ENCODE data around the gene TBX1. TPM values are rescaled to one million over a fixed set of nuclear protein-coding genes. Genes with fewer than 3 reads are reported as not detected.

The TBX1 gene
- 1 to 10 TPM; 1.6 to 1.9 TPM for total RNA-seq
- long read RNA-seq = 0 reads

- intact Hi-C loops (cut with DNase I, micrococcal nuclease) = loop anchor here in 1 of 2 donors (10.0 kb wide), 1 partner anchor 64 kb away; no protein-coding TSS in a partner anchor
- ATAC-seq (no peak), DNase-seq (no peak)
Observed at GRCh38 chr22:19760058-19760950, at the start of gene TBX1. TBX1 (plus strand) TSS chr22:19760778; CDS start chr22:19760844, 66 bp downstream.

DNA sequence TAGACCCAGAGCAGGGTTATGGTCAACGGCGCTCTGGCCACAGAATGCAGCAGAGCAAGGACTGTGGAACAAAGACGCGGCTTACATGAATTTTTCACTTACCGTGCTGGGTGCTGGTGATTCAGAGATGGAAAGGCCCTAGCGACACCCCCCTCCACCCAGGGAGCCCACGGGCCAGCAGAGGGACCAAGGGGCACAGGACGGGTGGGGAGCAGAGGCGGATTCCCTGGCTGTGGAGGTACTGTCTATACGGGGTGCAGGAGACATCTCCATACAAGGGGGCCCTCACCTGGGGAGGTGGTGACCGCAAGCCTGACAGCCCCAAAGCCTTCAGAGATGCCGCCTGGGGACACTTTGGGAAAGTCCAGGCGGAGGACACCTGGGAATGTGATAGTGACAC lies 47.3 kb upstream of the TBX1 start:
- intact Hi-C loops (cut with DNase I, micrococcal nuclease) = no loop called here
- DNase-seq (no peak), ATAC-seq (no peak)

DNA sequence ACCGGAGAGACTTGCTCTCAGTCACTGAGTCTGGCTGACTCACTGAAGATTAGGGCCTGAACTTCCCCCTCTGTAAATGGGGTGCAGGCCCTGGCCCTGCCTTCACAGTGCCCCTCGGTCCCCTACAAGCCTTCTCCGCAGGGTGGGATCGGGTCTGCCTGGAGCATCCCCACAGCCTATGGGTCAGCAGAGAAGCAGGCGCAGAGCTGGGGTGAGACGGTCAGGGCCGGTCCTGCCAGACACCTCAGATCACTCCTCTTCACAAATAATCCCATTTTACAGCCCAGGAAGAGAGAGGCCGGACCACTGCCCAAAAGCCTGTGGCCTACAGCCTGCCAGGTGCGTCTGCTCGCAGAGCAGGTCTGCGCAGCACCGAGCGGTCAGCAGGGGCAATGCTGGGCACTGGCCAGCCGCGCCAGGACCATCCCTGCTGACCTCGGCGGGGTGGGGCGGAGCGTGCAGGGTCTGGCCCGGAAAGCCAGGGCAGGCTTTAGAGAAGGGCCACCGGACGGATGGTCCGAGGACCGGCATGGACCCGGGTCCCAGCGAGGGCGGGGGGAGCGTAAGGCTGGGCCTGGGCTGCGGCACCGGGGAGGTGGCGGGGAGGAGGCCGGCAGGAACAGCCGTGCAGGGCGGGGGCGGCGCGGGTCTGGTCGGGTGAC lies 46.8 kb upstream of the TBX1 start:
- ATAC-seq (no peak), DNase-seq (no peak)
- intact Hi-C loops (cut with DNase I, micrococcal nuclease) = no loop called here

- DNase-seq (no peak), ATAC-seq (no peak)
Observed at GRCh38 chr22:19714312-19715187, 46.0 kb upstream of the TBX1 start, which contains the start of gene SEPTIN5. SEPTIN5 (plus strand) TSS chr22:19714503; CDS start chr22:19714589, 86 bp downstream.

DNA sequence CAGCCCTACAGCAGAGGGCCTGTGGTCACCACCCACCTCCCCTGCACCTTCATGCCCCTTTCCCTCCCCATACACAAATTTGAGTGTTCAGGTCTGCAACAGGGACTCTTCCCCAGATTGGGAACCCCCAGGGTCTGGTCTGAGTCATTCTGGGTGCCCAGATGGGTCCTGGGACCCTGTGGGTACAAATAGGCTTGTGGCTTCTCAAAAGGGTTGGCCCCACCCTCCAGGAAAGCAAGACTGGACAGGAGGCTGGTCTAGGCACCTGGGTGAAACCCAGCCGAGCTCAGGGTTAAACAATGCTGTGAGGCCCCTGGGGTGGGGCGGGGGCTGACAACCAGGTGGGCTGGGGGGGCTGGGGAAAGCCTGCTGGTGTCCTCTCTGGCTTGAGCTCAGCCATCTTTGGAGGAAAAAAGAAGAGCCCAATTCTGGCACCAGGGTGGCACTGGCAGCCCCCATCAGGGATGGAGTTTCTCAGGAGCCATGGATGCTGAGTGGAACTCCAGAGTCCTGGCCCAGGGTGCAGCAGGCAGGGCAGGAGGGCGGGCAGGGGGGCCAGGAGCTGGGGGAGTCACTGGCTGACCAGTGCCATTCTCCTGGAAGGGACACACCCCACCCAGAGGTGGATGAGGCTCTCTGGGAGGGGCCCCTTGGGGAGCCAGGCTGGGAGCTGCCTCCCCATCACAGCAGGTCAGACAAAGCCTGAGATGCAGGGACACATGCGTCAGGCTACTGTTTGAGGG lies 45.2 kb upstream of the TBX1 start:
- DNase-seq (no peak), ATAC-seq (no peak)
- intact Hi-C loops (cut with DNase I, micrococcal nuclease) = no loop called here

More at GRCh38 chr22:19714312-19715187, 46.0 kb upstream of the TBX1 start, which contains the start of gene SEPTIN5:
- intact Hi-C loops (cut with DNase I, micrococcal nuclease) = no loop called here

GRCh38 chr22:19716041-19716828 lies 44.3 kb upstream of the TBX1 start:
- DNase-seq (no peak), ATAC-seq (no peak)
- intact Hi-C loops (cut with DNase I, micrococcal nuclease) = loop anchor here in 1 of 2 donors (2.0 kb wide), 1 partner anchor 35 kb away; no protein-coding TSS in a partner anchor

DNA sequence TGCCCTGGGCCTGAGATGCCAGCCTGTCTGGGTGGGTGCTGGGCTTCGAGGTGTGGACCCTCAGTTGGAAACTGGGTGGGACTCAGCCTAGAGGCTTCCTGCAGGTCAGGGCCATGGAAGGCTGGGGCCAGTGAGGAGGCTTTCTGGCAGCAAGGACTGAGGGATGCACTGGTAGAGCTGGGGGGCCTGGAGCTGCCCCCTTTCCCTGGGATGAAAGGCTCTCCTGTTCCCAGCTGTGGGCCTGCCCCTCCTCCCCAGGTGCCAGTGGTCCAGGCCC lies 43.8 kb upstream of the TBX1 start:
- intact Hi-C loops (cut with DNase I, micrococcal nuclease) = loop anchor here in 1 of 2 donors (2.0 kb wide), 1 partner anchor 36 kb away; no protein-coding TSS in a partner anchor
- no peak for DNase-seq
- ATAC-seq = no peak

DNA sequence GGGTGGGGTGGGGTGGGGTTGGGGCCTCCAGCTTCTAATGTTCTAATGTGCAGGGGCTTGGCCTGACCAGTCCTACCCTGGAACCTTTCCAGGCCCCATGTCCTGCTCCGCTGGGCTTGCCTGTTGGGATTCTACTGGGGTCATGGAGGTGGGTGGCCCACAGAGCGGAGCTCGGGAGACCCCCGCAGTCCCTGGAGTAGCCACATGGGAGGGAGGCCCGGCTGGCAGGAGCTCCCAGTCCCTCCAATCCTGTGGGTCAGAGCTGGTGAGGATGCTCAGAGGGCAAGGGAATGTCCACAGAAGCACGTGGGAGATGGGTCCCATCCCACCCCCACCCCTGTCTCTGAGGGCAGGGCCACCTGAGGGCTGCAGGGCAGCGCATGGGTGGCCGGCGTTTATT lies 43.4 kb upstream of the TBX1 start:
- intact Hi-C loops (cut with DNase I, micrococcal nuclease) = loop anchor here in 1 of 2 donors (2.0 kb wide), 1 partner anchor 36 kb away; no protein-coding TSS in a partner anchor
- DNase-seq (no peak), ATAC-seq (no peak)

GRCh38 chr22:19717691-19718455 lies 42.7 kb upstream of the TBX1 start:
- intact Hi-C loops (cut with DNase I, micrococcal nuclease) = loop anchor here in 1 of 2 donors (2.0 kb wide), 1 partner anchor 37 kb away; no protein-coding TSS in a partner anchor
- DNase-seq = peak; percentile 40 to 74
- ATAC-seq = peak; percentile 86

DNA sequence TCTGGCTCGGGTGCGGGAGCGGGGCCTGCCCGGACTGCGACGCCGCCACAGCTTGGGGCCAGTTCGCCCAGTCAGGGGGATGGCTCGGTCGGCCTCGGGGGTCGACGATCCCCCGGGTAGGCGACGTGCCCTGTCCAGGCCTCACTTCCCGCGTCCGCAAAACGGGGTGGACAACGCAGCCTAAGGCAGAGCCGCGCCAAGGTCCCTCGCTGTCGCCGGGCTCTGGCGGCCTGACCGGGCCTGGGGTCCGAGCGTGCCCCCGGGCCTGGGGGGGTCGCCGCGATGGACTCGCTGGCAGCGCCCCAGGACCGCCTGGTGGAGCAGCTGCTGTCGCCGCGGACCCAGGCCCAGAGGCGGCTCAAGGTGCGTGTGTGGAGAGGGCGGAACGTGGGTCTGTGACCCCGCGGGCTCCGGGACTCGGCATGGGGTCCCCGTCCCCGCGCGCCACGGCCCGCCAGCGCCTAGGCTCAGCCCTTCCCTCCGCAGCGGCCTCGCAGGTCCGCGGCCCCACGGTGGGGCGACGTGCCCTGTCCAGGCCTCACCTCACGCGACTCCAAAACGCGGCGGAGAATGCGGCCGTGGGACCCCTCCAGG lies 42.0 kb upstream of the TBX1 start:
- intact Hi-C loops (cut with DNase I, micrococcal nuclease) = no loop called here
- ATAC-seq (no peak), DNase-seq (no peak)

DNA sequence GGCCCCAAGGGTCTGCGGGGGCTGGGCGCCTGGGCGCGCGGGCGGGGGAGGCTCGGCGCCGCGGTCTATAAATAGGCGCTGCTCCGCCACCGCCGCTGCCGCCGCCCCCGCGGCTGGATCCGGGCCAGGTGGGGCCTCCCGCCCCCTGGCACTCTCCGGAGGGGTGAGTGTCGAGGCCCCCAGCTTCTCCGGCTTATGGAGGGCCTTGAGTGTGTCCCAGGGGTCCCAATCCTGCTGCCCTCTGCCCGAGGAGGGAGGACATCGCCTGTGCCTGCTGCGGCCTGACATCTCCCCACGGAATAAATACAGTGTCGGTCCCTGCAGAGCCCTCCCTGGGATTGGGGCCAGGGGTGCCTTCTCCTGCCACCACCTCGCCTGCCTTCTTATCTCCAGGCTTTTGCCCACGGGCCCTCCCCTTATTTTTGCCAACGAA lies 41.5 kb upstream of the TBX1 start:
- intact Hi-C loops (cut with DNase I, micrococcal nuclease) = no loop called here
- ATAC-seq (no peak), DNase-seq (no peak)

DNA sequence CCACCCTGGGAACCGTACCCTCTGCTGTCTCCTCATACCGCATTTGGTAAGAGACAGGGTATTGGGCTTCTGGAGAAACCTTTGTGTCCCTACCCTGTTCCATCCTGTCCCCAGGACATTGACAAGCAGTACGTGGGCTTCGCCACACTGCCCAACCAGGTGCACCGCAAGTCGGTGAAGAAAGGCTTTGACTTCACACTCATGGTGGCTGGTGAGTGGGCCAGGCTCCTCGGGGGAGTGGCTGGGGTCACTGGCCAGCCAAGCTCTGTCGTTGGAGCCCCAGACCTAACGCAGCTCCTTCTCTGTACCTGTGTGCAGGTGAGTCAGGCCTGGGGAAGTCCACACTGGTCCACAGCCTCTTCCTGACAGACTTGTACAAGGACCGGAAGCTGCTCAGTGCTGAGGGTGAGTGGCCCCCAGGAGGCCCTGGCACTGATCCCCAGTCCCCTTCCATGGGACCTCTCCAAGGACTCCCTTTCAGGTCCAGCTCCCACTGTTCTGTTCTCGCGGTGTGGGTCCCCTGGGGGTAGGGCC lies 41.0 kb upstream of the TBX1 start:
- no peak for ATAC-seq
- intact Hi-C loops (cut with DNase I, micrococcal nuclease) = no loop called here
- no peak for DNase-seq

DNA sequence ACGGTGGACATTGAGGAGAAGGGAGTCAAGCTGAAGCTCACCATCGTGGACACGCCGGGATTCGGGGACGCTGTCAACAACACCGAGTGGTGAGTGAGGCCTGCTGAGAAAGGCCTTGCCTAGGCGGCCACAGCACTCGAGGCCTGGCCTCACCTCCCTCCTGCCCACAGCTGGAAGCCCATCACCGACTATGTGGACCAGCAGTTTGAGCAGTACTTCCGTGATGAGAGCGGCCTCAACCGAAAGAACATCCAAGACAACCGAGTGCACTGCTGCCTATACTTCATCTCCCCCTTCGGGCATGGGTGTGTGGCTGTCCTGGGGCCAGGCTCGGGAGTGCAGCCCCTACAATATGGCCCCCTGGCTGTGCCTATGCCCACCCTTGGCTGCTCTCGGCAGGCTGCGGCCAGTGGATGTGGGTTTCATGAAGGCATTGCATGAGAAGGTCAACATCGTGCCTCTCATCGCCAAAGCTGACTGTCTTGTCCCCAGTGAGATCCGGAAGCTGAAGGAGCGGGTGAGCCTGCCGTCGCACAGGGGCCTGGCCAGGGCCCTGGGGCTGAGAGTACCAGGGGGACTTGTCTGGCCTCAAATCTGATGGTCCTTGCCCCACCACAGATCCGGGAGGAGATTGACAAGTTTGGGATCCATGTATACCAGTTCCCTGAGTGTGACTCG lies 40.3 kb upstream of the TBX1 start:
- intact Hi-C loops (cut with DNase I, micrococcal nuclease) = no loop called here
- no peak for ATAC-seq
- DNase-seq = no peak

- ATAC-seq = no peak
- DNase-seq = no peak
- intact Hi-C loops (cut with DNase I, micrococcal nuclease) = no loop called here
Observed at GRCh38 chr22:19720999-19721329, 39.6 kb upstream of the TBX1 start.

DNA sequence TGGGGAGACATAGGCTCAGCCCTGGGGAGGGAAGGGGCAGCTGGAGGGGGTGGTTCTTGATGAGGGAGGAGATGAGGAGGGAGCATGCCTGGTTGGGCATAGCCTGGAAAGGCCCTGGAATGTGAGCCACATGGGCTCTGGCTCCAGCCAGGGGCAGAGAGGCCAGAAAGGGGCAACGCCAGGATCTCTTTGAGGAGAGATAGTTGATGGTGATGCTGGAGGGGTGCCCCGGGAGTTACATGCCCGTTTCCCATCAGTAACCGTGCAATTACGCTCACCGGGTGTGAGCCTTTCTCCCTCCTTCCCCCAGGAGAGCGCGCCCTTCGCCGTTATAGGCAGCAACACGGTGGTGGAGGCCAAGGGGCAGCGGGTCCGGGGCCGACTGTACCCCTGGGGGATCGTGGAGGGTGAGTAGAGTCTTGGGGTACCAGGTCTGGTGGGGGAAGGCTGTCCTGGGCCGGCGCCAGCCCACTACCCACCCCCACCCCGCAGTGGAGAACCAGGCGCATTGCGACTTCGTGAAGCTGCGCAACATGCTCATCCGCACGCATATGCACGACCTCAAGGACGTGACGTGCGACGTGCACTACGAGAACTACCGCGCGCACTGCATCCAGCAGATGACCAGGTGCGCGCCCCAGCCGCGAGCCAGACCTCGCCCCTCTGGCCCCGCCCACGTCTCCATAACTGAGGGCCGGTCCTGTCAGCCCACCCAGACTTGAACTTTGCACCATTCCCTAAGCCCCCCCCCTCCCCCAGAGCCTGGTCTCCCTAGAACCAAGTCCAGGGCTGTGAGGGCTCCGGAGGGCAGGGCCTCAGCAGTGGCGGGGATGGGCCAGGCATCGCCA lies 39.0 kb upstream of the TBX1 start:
- DNase-seq (no peak), ATAC-seq (no peak)
- intact Hi-C loops (cut with DNase I, micrococcal nuclease) = no loop called here
